Measurements from ENCODE around the gene SOX6. TPM values are rescaled to one million over a fixed set of nuclear protein-coding genes. Genes with fewer than 3 reads are reported as not detected.

SOX6 gene
- total RNA-seq, 1 donor from 2014 or later, result 24.9 TPM

DNA sequence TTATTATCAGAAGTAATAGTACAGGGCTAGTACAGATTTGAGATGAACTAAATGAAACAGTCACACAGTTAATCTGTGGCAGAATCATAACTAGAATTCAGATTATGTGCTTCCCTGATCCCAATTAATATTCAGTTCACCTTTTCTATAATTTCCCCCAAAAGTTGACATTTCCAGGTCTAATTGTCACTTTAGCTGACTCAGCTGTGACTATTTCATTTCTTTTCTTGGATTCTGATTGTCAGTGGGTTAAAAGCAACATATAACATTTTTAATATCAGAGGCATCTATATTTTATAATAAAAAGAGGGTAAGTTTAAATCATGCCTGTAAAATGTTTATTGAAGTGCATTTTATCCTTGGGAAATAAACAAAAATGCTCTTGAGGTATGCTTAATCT lies 28.8 kb upstream of the SOX6 start:
- Mint-ChIP-seq H3K36me3 (peaks cover under 1% of the 10 kb centered on the region), H3K27me3 (no peaks in the 10 kb centered on the region), H3K4me1 (ENCODE audit: unreplicated experiment) (no peaks in the 10 kb centered on the region), H3K4me3 (no peak overlapping the region), H3K9me3 (peaks cover 1% of the 10 kb centered on the region), H3K27ac (no peak overlapping the region)
- DNase-seq (ENCODE audit: extremely low spot score, unreplicated experiment), result no peak
- TF ChIP-seq, protein P1, sequence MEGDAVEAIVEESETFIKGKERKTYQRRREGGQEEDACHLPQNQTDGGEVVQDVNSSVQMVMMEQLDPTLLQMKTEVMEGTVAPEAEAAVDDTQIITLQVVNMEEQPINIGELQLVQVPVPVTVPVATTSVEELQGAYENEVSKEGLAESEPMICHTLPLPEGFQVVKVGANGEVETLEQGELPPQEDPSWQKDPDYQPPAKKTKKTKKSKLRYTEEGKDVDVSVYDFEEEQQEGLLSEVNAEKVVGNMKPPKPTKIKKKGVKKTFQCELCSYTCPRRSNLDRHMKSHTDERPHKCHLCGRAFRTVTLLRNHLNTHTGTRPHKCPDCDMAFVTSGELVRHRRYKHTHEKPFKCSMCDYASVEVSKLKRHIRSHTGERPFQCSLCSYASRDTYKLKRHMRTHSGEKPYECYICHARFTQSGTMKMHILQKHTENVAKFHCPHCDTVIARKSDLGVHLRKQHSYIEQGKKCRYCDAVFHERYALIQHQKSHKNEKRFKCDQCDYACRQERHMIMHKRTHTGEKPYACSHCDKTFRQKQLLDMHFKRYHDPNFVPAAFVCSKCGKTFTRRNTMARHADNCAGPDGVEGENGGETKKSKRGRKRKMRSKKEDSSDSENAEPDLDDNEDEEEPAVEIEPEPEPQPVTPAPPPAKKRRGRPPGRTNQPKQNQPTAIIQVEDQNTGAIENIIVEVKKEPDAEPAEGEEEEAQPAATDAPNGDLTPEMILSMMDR (conservative IDR thresholded peaks at IDR 0.05), result no peak

DNA sequence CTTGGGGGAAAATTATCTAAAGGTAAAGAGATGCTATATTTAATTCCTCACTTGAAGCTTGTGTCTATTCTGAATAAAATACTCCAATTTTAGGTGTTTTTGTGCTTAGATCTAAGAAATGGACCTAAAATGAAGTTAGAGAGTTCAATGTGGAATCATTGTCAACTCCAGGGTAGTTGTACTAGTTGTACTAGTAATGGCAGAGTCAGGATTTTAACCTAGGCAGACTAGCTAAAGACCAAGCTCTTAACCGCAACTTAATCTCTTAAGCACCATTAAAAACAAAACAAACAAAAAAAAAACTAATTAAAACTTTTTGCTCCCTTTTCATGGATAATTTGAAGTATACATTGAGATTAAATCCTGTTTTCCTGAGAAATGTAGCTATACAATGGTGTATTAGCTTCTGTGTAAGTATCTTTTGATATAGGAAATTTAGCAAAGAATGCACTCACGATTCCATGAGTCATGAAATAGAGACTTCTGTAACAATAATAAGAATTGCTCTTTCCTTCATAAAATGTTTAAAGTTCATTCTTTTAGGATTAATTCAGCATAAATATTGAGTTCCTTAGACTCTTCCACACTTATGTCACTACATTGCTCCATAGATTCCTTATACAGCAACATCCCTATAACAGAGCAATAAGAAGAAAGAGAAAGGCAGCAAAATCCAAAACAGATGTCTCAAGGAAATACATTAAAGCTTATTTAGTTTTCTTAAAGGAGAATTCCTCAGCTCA lies 26.5 kb upstream of the SOX6 start:
- Mint-ChIP-seq H3K36me3 (no peaks in the 10 kb centered on the region), H3K9me3 (no peaks in the 10 kb centered on the region), H3K27me3 (no peaks in the 10 kb centered on the region), H3K4me1 (ENCODE audit: unreplicated experiment) (no peaks in the 10 kb centered on the region), H3K4me3 (no peak overlapping the region), H3K27ac (no peak overlapping the region)
- TF ChIP-seq, protein P1 (conservative IDR thresholded peaks at IDR 0.05), result no peak
- DNase-seq (ENCODE audit: extremely low spot score, unreplicated experiment), result no peak

DNA sequence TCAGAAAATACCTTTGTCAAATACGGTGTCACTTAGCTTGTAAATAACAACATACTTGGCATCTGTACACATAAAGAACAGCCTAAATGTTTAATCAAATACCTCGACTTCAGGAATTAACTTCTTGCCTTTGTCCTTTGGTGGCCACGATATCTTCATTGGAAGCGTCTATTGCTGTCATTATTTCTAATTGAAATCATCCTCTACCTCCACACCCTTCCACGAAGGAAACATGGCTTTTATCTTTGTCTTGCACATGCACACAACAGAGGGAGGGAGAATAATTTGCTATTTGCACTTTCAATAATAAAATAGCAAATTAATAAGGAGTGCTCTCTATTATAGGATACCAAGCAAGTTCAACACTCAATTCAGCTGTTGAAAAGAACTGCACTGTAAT lies 25.8 kb upstream of the SOX6 start:
- no peak overlapping the region for H3K27ac Mint-ChIP-seq
- no peak for DNase-seq (ENCODE audit: extremely low spot score, unreplicated experiment)
- H3K36me3 Mint-ChIP-seq, result no peaks in the 10 kb centered on the region
- no peak overlapping the region for H3K4me3 Mint-ChIP-seq
- TF ChIP-seq, protein P1 (conservative IDR thresholded peaks at IDR 0.05), result no peak
- H3K27me3 Mint-ChIP-seq, result no peaks in the 10 kb centered on the region
- no peaks in the 10 kb centered on the region for H3K4me1 Mint-ChIP-seq (ENCODE audit: unreplicated experiment)
- H3K9me3 Mint-ChIP-seq, result no peaks in the 10 kb centered on the region

DNA sequence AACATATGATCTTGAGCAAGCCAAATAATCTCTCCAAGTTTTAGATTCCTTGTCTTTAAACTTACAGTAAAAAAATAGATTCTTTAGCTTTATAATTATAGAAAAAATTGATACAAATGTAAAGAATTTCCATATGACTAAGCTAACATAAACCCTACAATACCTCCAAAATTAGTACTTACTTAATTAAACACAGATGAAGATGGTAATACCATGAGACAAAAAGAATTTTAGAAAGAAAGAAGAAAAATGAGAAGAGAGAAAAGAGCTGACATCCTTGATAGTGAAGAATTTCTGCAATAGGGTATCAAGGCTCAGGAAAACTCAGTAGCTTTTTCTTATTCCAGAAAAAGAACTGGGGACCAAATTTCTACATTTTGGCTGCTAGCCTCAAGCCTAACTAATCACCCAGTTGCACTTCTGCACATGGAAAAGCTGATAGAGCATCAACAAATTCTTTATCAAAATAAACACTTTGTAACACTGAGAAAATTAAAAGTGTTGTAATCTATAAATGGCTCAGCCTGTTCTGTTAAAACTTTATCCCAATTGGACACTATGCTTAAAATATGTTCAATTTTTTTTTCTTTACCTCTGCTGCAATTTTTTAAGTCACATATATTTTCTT lies 24.7 kb upstream of the SOX6 start:
- Mint-ChIP-seq H3K4me3 (no peak overlapping the region), H3K27me3 (no peaks in the 10 kb centered on the region), H3K27ac (no peak overlapping the region), H3K36me3 (no peaks in the 10 kb centered on the region), H3K9me3 (no peaks in the 10 kb centered on the region), H3K4me1 (ENCODE audit: unreplicated experiment) (no peaks in the 10 kb centered on the region)
- DNase-seq (ENCODE audit: extremely low spot score, unreplicated experiment), result no peak
- TF ChIP-seq, protein P1 (conservative IDR thresholded peaks at IDR 0.05), result no peak

DNA sequence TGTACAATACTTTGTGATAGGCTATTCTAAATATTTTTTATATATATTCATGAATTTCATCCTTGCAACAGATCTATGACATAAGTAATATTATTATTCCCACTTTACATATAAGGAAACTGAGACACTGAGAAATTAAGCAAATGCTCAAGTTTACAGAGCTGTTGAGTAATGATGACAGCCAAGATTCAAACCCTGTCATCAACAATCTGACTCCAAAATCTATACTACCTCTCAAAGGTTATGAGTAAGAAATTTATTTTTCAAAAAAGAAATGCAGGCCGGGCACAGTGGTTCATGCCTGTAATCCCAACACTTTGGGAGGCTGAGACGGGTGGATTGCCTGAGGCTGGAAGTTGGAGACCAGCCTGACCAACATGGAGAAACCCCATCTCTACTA lies 22.6 kb upstream of the SOX6 start:
- Mint-ChIP-seq H3K9me3 (no peaks in the 10 kb centered on the region), H3K36me3 (no peaks in the 10 kb centered on the region), H3K27me3 (no peaks in the 10 kb centered on the region), H3K4me3 (no peak overlapping the region), H3K4me1 (ENCODE audit: unreplicated experiment) (no peaks in the 10 kb centered on the region), H3K27ac (no peak overlapping the region)
- TF ChIP-seq, protein P1 (conservative IDR thresholded peaks at IDR 0.05), result no peak
- DNase-seq (ENCODE audit: extremely low spot score, unreplicated experiment), result no peak

All from type B pancreatic cell (in vitro differentiated cells).